Measurements from ENCODE around the gene SLC2A6. TPM values are rescaled to one million over a fixed set of nuclear protein-coding genes. Genes with fewer than 3 reads are reported as not detected.

The SLC2A6 gene
- total RNA-seq, 1 experiment from 2014 or later, result 10.7 TPM

GRCh38 chr9:133458643-133459312 lies 20.1 kb downstream of the SLC2A6 start:
- Histone ChIP-seq H3K9me3 (ENCODE audit: control insufficient read depth in 1 of 2, insufficient read depth in 1 of 2, low read depth in 1 of 2, low read length in 2 of 2) (no peaks in the 10 kb centered on the region), H3K27me3 (ENCODE audit: insufficient read depth, low read length) (no peaks in the 10 kb centered on the region), H3K4me1 (ENCODE audit: control insufficient read depth in 1 of 2, insufficient read depth in 2 of 2, low read length in 2 of 2) (peaks cover 16 to 17% of the 10 kb centered on the region in 2 experiments), H2AFZ (ENCODE audit: low read depth, low read length, poor library complexity, severe bottlenecking) (peak overlapping the region; percentile 39), H3K9me2 (ENCODE audit: insufficient read depth) (no peaks in the 10 kb centered on the region), H3K27ac (ENCODE audit: low read depth, low read length) (no peak overlapping the region), H3K4me2 (ENCODE audit: low read length) (peak overlapping the region; percentile 81), H3K9ac (ENCODE audit: low read length) (peak overlapping the region; percentile 18; the same call in 1 of the 2 replicates), H3K79me2 (ENCODE audit: insufficient read depth, low read length) (no peaks in the 10 kb centered on the region), H4K20me1 (ENCODE audit: insufficient read depth) (no peaks in the 10 kb centered on the region), H3K4me3 (replicated peaks in 1 of 2; ENCODE audit: low read depth in 1 of 2, low read length in 2 of 2) (peak overlapping the region; percentile 15 to 64; a peak in 3 of 4 replicates), H3K36me3 (ENCODE audit: control insufficient read depth in 1 of 2, insufficient read depth in 2 of 2, low read length in 2 of 2) (no peaks in the 10 kb centered on the region)
- DNase-seq (ENCODE audit: low read depth, low spot score), result no peak
- TF ChIP-seq ZBTB33 (IDR thresholded peaks at IDR 0.05; ENCODE audit: extremely low read depth, insufficient replicate concordance, low read length) (no peak), CEBPB (IDR thresholded peaks at IDR 0.05; ENCODE audit: low read depth) (no peak), FOSL1 (IDR thresholded peaks at IDR 0.05; ENCODE audit: low read depth) (no peak), SIN3A (IDR thresholded peaks at IDR 0.05; ENCODE audit: low read depth) (no peak), EGR1 (IDR thresholded peaks at IDR 0.05; ENCODE audit: low read depth) (no peak), SRF (IDR thresholded peaks at IDR 0.05; ENCODE audit: low read depth) (no peak), CTCF (IDR thresholded peaks at IDR 0.05 in 2 of 3, conservative IDR thresholded peaks at IDR 0.05 in 1 of 3; ENCODE audit: borderline replicate concordance in 1 of 3, insufficient read depth in 1 of 3, low read depth in 2 of 3, low read length in 2 of 3) (no peak)
- ATAC-seq, result no peak
- ChIA-PET CTCF (interaction anchor here (0.7 to 1.2 kb wide), 7 partner anchors 9 to 437 kb away, joined by 3 to 10 read pairs (median 4); partner anchors contain the start of gene REXO4), POLR2A (interaction anchor here (0.6 to 1.5 kb wide), 5 partner anchors 9 to 106 kb away, joined by 3 to 8 read pairs (median 4); partner anchors contain the start of gene ADAMTS13), RAD21 (ENCODE audit: low non-redundant PET in 1 of 2, low total read pairs in 2 of 2, uncharacterized antibody in 2 of 2, unreplicated experiment in 2 of 2) (interaction anchor here in 1 of 2 experiments (1.2 kb wide), 1 partner anchor 28 kb away, joined by 5 read pairs; no protein-coding TSS in a partner anchor)
- intact Hi-C loops (cut with micrococcal nuclease), result no loop called here
- BruUV-seq (replicated peaks), result no TSS peak

All from HCT116 (cell line).